Measurements from ENCODE around the gene CCT8. TPM values are rescaled to one million over a fixed set of nuclear protein-coding genes. Genes with fewer than 3 reads are reported as not detected.

Gene CCT8
- total and polyA plus RNA-seq, 2 of the 4 experiments (the other 2 are of a cell fraction): 172 to 192 TPM

DNA sequence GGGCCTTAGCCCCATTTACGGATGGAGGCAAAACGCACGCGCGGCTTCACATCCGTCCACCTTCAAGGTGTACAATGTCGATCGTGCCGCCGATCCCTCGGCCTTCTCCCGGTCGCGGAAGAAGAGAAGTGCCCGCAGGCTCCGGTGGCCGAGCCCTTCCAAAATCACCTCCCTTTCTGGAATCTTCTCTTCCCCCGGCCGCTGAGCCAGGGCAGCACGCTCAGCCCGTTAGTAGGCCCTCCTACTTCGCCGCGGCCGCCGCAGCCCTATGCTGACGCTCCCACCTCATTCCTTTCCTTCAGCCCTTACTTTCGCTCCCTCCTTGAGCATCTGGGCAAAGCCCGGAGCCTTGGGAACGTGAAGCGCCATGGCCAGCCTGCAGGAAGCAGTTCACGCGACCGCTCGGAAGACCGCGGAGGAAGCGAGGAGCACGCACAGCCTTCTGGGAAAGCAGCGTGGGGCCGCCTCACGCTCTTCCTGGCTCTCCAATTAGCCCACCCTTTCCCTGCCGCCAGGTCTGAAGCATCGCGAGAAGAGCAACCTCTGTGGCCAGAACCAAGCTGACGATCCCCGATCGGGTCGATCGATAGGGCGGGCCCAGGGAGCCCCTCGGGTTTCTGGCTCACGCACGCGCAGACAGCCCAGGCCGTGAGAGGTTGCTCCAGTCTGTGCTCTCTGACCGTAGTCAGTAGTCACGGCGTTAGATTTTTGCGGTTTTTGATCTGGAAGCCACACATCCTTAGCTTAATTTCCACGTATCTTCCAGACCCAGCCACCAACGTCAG, at the start of gene CCT8 (continued):
- no peak for TF ChIP-seq NFE2L2 (IDR thresholded peaks at IDR 0.05; ENCODE audit: low read depth, low read length)

- Histone ChIP-seq H3K4me3 (ENCODE audit: insufficient read depth, low read depth, low read length) (no peak overlapping the region), H3K23ac (ENCODE audit: low read depth, low read length) (no peak overlapping the region), H3K4me2 (ENCODE audit: low read depth, low read length) (no peak overlapping the region), H3K79me1 (ENCODE audit: low read depth in 1 of 2, low read length in 2 of 2) (no peaks in the 10 kb centered on the region), H3K27ac (ENCODE audit: insufficient read depth, low read length) (no peak overlapping the region), H2BK5ac (ENCODE audit: low read depth, low read length, poor library complexity, severe bottlenecking) (no peak overlapping the region), H2BK20ac (ENCODE audit: low read depth, low read length) (no peak overlapping the region; the same call in 1 of the 2 replicates), H4K20me1 (ENCODE audit: insufficient read depth, low read length) (no peaks in the 10 kb centered on the region), H2BK120ac (ENCODE audit: low read depth, low read length) (no peak overlapping the region), H3K4me1 (ENCODE audit: control insufficient read depth, insufficient read depth, low read length) (no peaks in the 10 kb centered on the region), H3K14ac (replicated peaks; ENCODE audit: low read depth, low read length) (0 out of 2 replicates have a peak overlapping the region, but pooled peaks have one; percentile 39), H3K9ac (ENCODE audit: low read depth, low read length) (no peak overlapping the region), H4K91ac (ENCODE audit: insufficient read depth, low read depth, low read length) (no peak overlapping the region), H2AK5ac (ENCODE audit: low read depth, low read length) (no peak overlapping the region), H3K4ac (ENCODE audit: low read depth, low read length) (no peak overlapping the region), H3K9me3 (ENCODE audit: control insufficient read depth, insufficient read depth, low read length) (no peaks in the 10 kb centered on the region), H3K36me3 (ENCODE audit: control insufficient read depth, insufficient read depth, low read length) (no peaks in the 10 kb centered on the region), H2AK9ac (replicated peaks; ENCODE audit: low read depth, low read length, poor library complexity) (no peak overlapping the region), H3K27me3 (ENCODE audit: control insufficient read depth, insufficient read depth, low read length) (no peaks in the 10 kb centered on the region), H2AFZ (replicated peaks; ENCODE audit: low read length, poor library complexity) (no peak overlapping the region), H4K8ac (ENCODE audit: low read depth in 2 of 2, low read length in 2 of 2) (no peak overlapping the region), H3K56ac (ENCODE audit: extremely low read depth, insufficient read depth, low read length) (no peak overlapping the region), H3K18ac (ENCODE audit: low read depth, low read length) (no peak overlapping the region), H3K9me1 (ENCODE audit: insufficient read depth, low read length) (no peaks in the 10 kb centered on the region), H4K5ac (ENCODE audit: low read depth, low read length) (no peak overlapping the region), H2BK15ac (ENCODE audit: low read depth, low read length) (no peak overlapping the region)
- CTCF ChIA-PET: no interaction called here
- in situ Hi-C loops (cut with MboI; ENCODE audit: low sequenced_read_pairs): no loop called here
- BruUV-seq (replicated peaks): no TSS peak
- DNase-seq (no peak), ATAC-seq (ENCODE audit: low read depth) (no peak)
- no CpG with 5 or more reads among the region's 1 CpG for WGBS, 2 experiments (ENCODE audit: extremely low coverage in 2 of 2, insufficient read length in 1 of 2)
- POLR2A ChIA-PET (ENCODE audit: unreplicated experiment): no interaction called here
- intact Hi-C loops (cut with micrococcal nuclease): no loop called here
- dilution Hi-C loops (cut with HindIII; ENCODE audit: low sequenced_read_pairs, unreplicated experiment): no loop called here
- TF ChIP-seq MXI1 (IDR thresholded peaks at IDR 0.05; ENCODE audit: borderline replicate concordance, low read depth, low read length) (no peak), POLR2A (IDR thresholded peaks at IDR 0.05; ENCODE audit: low read depth, low read length) (no peak), NFE2L2 (IDR thresholded peaks at IDR 0.05; ENCODE audit: low read depth, low read length) (no peak), CHD1 (IDR thresholded peaks at IDR 0.05; ENCODE audit: low read depth, low read length) (no peak), MAZ (IDR thresholded peaks at IDR 0.05; ENCODE audit: borderline replicate concordance, low read depth, low read length) (no peak), USF2 (IDR thresholded peaks at IDR 0.05; ENCODE audit: low read depth, low read length) (no peak), ELK1 (IDR thresholded peaks at IDR 0.05; ENCODE audit: borderline replicate concordance, low read depth, low read length) (no peak), RCOR1 (IDR thresholded peaks at IDR 0.05; ENCODE audit: insufficient replicate concordance, low read length) (no peak), CEBPB (IDR thresholded peaks at IDR 0.05; ENCODE audit: low read depth, low read length) (no peak), SMC3 (IDR thresholded peaks at IDR 0.05; ENCODE audit: low read depth, low read length) (no peak)
Measured at GRCh38 chr21:29121759-29122158, 48.3 kb upstream of the CCT8 start.

Data from IMR-90 (cell line).